Measurements from ENCODE around the gene RIPPLY1. TPM values are rescaled to one million over a fixed set of nuclear protein-coding genes. Genes with fewer than 3 reads are reported as not detected.
A peak's percentile ranks its signal among the peaks of the same experiment; 100 is the strongest.

RIPPLY1 gene
- total and polyA plus RNA-seq, 9 donors = 0.20 to 0.45 TPM; not detected in 7

DNA sequence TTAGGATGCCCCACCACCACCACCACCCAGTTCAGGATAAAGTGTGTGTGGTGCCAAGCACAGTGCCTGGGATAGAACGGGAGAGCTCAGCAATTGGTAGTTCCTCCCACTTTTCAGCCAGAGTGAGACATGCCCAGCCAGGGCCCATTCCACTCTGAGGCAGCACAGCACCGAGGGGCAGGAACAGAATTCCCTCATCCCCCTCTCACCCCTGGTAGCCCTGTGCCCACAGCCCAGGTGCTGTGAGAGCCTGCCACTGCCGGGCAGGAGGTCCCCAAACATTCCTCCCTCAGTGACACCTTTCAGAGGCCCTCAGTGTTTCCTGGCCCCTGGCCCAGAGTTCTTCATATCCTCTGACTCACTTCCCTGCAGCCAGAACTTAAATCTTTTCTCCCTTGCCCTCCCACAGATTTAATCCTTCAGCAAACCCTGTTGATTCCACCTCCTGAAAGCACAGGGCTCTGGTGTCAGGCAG, 8.1 kb downstream of the RIPPLY1 start:
- no peak for DNase-seq
- Histone ChIP-seq H3K9me3 (no peaks in the 10 kb centered on the region), H3K27ac (no peak overlapping the region), H3K27me3 (no peaks in the 10 kb centered on the region), H3K36me3 (no peaks in the 10 kb centered on the region), H3K4me3 (no peak overlapping the region), H3K4me1 (ENCODE audit: insufficient read depth) (no peaks in the 10 kb centered on the region)
- intact Hi-C loops (cut with DNase I) = loop anchor here in 1 of 4 donors (10.0 kb wide), 1 partner anchor 1180 kb away; no protein-coding TSS in a partner anchor
- WGBS, 3 donors = 33 to 46% (median 40%) methylated on average over 3 of the region's 3 CpGs
- TF ChIP-seq, protein P1, sequence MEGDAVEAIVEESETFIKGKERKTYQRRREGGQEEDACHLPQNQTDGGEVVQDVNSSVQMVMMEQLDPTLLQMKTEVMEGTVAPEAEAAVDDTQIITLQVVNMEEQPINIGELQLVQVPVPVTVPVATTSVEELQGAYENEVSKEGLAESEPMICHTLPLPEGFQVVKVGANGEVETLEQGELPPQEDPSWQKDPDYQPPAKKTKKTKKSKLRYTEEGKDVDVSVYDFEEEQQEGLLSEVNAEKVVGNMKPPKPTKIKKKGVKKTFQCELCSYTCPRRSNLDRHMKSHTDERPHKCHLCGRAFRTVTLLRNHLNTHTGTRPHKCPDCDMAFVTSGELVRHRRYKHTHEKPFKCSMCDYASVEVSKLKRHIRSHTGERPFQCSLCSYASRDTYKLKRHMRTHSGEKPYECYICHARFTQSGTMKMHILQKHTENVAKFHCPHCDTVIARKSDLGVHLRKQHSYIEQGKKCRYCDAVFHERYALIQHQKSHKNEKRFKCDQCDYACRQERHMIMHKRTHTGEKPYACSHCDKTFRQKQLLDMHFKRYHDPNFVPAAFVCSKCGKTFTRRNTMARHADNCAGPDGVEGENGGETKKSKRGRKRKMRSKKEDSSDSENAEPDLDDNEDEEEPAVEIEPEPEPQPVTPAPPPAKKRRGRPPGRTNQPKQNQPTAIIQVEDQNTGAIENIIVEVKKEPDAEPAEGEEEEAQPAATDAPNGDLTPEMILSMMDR (IDR thresholded peaks at IDR 0.05) = no peak
- TF ChIP-seq EP300 (IDR thresholded peaks at IDR 0.05) = no peak
- TF ChIP-seq POLR2A (IDR thresholded peaks at IDR 0.05) = no peak

DNA sequence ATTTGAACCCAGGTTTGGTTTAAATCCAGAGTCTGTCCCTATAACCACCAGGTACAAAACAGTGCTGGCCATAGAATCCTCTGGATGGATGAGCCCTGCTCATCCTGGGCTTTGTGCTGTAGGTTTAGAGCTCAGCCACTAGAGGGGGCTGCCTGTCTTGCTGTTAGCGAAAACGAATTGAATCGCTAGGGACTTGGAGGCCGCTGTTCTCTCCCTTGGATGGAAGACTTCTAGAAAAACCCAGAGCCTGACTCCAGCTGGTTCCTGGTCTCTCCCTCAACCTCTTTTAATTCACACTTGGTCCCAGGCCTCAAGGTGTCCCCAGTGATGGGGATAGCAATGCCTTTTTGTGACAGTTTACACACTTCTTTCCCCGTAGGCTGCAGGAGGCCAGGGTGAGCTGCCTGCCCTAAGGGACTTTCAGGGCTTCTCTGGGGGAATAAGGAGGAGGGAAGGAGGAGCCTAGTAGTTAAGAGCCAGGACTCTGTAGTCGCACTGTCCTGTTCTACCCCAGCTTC, 8.7 kb downstream of the RIPPLY1 start:
- Histone ChIP-seq H3K4me3 (no peak overlapping the region), H3K9me3 (no peaks in the 10 kb centered on the region), H3K36me3 (no peaks in the 10 kb centered on the region), H3K27ac (no peak overlapping the region), H3K27me3 (no peaks in the 10 kb centered on the region), H3K4me1 (ENCODE audit: insufficient read depth) (no peaks in the 10 kb centered on the region)
- WGBS, 3 donors = 17 to 19% (median 19%) methylated on average over 6 of the region's 6 CpGs
- peak; percentile 48 to 68 (median 56) for DNase-seq
- intact Hi-C loops (cut with DNase I) = loop anchor here in 1 of 4 donors (10.0 kb wide), 1 partner anchor 1180 kb away; no protein-coding TSS in a partner anchor
- TF ChIP-seq, protein P1 (IDR thresholded peaks at IDR 0.05) = peak; percentile 26 to 51 (median 41)
- no peak for TF ChIP-seq POLR2A (IDR thresholded peaks at IDR 0.05)
- TF ChIP-seq EP300 (IDR thresholded peaks at IDR 0.05) = no peak

DNA sequence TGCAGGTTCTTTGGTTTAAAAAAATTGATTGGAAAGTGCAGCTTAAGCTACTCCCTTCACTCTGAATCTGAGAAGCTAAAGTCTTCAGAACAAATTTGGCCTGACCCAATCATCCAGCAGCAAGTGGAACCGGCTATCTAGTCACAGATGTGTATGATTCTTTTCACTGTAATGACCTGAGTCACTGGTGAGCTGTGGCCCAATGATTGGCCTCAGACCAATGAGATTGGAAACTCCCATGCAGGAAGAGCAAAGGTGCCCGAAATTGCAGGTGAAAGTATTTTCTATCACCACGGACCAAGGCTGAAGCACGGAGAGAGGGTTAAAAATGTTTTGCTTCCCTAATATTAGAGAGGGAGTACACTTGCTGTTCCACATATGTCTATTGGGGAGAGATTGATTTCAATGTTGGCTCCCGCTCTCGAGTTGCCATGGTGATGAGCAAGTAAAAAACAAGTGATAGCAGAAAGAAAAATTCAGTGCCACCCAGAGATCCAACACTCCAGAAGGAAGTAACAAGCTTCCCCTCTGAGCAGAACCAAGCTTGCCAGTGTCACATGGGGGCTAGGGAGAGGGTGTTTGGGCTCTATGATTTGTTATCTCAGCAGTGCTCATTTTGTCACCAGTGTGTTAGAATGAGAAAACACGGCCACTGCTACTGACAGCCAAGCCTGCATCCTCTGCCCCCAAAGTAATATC, 11.2 kb downstream of the RIPPLY1 start:
- Histone ChIP-seq H3K9me3 (no peaks in the 10 kb centered on the region), H3K27me3 (no peaks in the 10 kb centered on the region), H3K4me3 (no peak overlapping the region), H3K4me1 (ENCODE audit: insufficient read depth) (no peaks in the 10 kb centered on the region), H3K27ac (no peak overlapping the region), H3K36me3 (no peaks in the 10 kb centered on the region)
- TF ChIP-seq POLR2A (IDR thresholded peaks at IDR 0.05) = no peak
- no peak for TF ChIP-seq EP300 (IDR thresholded peaks at IDR 0.05)
- TF ChIP-seq, protein P1 (IDR thresholded peaks at IDR 0.05) = no peak
- no peak for DNase-seq
- 40 to 61% (median 60%) methylated on average over 7 of the region's 7 CpGs for WGBS, 3 donors
- intact Hi-C loops (cut with DNase I) = loop anchor here in 1 of 4 donors (10.0 kb wide), 1 partner anchor 1183 kb away; no protein-coding TSS in a partner anchor

DNA sequence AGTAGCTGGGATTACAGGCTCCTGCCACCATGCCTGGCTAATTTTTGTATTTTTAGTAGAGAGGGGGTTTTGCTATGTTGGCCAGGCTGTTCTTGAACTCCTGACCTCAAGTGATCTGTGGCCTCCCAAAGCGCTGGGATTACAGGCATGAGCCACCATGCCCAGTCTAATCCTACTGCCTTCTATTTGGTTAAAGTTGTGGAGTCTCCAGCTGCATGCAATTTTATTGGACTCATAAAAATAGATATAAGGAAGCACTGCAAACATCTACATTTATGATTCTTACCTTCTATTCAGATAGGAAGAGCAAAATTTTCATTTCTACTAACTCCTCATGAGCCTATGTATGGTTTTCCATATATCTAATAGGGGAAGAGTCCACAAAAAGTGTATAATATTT, 13.7 kb downstream of the RIPPLY1 start:
- Histone ChIP-seq H3K36me3 (no peaks in the 10 kb centered on the region), H3K27me3 (no peaks in the 10 kb centered on the region), H3K4me1 (ENCODE audit: insufficient read depth) (no peaks in the 10 kb centered on the region), H3K27ac (no peak overlapping the region), H3K9me3 (no peaks in the 10 kb centered on the region), H3K4me3 (no peak overlapping the region)
- TF ChIP-seq, protein P1 (IDR thresholded peaks at IDR 0.05) = no peak
- TF ChIP-seq EP300 (IDR thresholded peaks at IDR 0.05) = no peak
- TF ChIP-seq POLR2A (IDR thresholded peaks at IDR 0.05) = no peak
- intact Hi-C loops (cut with DNase I) = no loop called here
- WGBS, 3 donors = 59 to 77% (median 65%) methylated on average over 1 of the region's 1 CpG
- DNase-seq = no peak

Measured in ovary (tissue), 9 donors.